CD4-positive, alpha-beta T cell treated with Interleukin-2 at 100 ng/mL for 4 hours (primary cell): ENCODE measurements around the gene JMJD6.
A peak's percentile ranks its signal among the peaks of the same experiment; 100 is the strongest.
"Not testable (repeated sequence)": the region's sequence is repeated elsewhere in the genome, so short reads cannot be mapped to it uniquely, and the experiment has no call there.

Source experiments
- DNase-seq: peaks from one replicate; pipeline ENCODE4 v3.0.0-alpha.2; 2020; ENCODE audit warnings: low spot score

Gene JMJD6

GRCh38 chr17:76736349-76737081, 10.1 kb upstream of the JMJD6 start:
- DNase-seq = peak; percentile 71

- DNase-seq = no peak
Measured at GRCh38 chr17:76735586-76736348, 9.4 kb upstream of the JMJD6 start.

GRCh38 chr17:76735006-76735405, 8.6 kb upstream of the JMJD6 start:
- peak; percentile 32 for DNase-seq

DNA sequence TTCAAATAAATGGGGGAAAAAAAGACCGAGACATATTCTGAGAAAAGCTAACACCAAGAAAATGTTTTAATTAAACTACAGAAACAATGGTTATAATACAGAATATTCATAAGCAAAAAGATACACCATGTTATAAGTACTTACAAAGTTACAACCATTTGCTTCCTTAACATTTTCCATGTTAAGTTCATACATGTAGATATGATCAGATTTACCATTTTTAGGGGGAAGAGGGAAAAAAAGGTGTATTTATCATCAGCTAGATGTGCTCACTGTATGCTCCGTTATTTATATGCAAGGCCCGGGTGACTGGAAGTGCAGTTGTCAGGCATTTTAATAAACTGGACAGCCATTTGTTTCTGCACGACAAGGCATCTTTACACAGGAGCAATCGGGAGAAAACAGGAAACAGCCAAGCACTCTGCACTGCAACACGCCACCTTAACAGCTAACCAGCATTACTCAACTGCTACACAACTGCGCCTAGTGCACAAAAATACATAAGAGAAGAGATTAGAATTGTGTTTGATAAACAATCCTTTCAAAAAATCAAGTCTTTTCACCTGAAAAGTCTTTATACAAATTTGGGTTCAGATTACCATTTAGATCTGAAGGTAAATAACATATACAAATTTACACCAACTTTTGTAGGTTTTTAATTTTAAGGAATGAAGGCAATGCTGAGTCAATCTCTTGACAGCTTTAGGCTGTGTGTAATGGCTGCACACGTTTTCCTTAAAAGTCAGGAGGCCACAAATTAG, 7.9 kb upstream of the JMJD6 start:
- DNase-seq = peak; percentile 37

DNA sequence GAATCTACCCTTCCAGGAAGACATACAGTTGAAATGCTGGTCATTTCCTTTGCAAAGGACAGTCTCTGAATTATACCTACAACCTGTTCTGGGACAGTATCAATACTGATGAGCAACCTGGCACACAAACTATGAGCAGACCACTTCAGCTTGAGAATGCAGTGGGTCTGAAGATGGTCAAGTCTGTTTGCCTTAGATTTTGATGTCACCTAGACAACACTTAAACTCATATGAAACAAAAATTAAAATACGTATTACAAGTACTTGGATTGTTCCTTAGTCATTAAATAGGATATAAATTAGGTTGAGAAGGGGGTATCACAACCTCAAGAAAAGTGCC, 7.2 kb upstream of the JMJD6 start:
- no peak for DNase-seq

- no peak for DNase-seq
Measured at GRCh38 chr17:76732734-76733617, 6.6 kb upstream of the JMJD6 start.

DNA sequence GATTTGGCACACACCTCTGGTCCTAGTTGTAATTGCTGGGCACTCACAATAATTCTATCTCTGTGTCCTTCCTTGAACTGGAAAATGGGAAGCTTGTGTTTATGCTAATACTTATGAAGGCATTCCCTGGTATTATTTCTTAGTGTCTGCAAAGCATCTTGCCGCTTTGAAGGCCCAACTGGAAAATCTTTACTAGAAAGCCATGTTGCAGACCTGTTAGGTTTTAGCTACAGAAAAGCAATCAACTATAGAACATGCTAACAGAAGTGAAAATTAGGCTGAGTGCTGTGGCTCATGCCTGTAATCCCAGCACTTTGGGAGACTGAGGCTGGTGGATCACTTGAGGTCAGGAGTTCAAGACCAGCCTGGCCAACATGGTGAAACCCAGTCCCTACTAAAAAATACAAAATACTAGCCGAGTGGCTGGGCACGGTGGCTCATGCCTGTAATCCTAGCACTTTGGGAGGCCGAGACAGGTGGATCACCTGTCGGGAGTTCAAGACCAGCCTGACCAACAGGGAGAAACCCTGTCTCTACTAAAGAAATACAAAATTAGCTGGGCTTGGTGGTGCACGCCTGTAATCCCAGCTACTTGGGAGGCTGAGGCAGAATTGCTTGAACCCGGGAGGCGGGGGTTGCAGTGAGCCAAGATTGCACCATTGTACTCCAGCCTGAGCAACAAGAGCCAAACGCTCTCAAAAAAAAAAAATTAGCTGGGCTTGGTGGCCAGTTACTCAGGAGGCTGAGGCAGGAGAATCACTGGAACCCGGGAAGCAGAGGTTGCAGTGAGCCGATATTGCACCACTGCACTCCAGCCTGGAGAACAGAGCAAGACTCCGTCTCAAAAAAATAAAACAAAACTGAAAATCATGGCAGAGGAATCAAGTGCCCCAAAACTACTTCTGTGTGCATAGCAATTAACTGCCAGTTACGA, 5.7 kb upstream of the JMJD6 start:
- DNase-seq = not testable (repeated sequence)

DNA sequence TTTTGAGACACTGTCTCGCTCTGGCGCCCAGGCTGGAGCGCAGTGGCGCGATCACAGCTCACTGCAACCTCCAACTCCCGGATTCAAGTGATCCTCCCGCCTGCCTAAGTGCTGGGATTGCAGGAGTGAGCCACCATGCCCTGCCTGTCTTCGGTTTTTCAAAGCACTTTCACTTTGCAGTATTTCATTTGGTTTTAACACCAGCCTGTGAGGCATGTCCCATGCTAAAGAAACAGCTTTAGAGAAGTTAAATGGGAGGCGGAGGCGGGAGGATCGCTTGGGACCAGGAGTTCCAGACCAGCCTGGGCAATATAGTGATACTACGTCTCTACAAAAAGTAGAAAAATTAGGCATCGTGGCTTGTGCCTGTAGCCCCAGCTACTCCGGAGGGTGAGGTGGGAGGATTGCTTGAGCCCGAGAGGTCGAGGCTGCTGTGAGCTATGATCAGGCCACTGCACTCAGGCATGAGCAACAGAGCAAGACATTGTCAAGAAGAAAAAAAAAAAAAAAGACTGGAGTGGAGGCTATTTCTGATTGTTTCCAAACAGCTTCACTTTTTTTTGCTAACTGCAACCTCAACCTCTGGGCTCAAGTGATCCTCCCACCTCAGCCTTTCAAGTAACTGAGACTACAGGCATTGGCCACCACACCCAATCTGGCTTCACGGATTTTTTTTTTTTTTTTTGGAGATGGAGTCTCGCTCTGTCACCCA, 1.5 kb upstream of the JMJD6 start:
- DNase-seq = peak; percentile 33

GRCh38 chr17:76726776-76727718, 641 bp upstream of the JMJD6 start, which contains the start of gene METTL23:
TSS of gene METTL23 (plus strand) at chr17:76726839. CDS start at chr17:76729711, 2,872 bp downstream.
- DNase-seq = peak; percentile 76

DNA sequence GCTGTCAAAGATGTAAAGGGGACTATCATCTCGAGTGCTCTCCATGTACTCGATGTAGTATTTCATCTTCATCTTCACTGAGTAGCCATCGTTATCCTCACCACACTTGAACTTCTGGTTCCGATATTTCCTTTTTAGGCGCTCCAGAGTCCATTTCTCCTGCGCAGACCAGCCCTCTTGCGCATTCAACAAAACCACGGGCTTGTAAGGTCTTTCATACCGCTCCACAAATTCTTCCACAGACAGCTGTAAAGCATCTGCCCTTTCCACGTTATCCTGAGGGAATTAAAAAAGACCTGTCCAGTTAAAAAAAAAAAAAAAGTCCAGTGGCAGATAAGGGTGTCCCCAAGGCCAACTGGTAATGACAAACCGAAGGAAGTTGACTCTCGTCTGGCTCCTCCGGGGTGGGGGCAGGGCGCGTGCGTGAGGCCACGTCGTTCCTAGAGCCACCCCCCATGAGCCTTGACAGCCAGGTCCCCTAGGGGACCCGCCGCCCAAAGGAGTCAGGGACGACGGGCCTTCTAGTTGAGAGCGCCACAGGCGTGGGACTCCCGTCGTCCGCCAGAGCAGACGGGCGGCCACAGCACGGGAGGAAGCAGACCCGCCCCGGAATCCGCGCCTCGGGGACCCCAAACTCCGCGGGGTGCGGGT, 701 bp downstream of the JMJD6 start:
- peak; percentile 68 for DNase-seq

- DNase-seq = no peak
Measured at GRCh38 chr17:76723812-76724211, 2.6 kb downstream of the JMJD6 start.

DNA sequence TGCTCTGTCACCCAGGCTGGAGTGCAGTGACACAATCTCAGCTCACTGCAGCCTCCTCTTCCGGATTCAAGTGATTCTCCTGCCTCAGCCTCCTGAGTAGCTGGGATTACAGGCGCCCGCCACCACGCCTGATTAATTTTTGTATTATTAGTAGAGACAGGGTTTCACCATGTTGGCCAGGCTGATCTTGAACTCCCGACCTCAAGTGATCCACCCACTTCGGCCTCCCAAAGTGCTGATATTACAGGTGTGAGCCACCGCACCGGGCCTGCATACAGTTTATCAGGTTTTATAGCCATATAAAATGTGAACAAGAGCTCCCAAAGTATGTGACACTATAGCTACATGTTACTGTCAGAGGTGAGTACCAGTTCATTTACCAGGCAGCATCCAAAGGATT, 3.4 kb downstream of the JMJD6 start:
- DNase-seq = not testable (repeated sequence)

GRCh38 chr17:76722279-76722678, 4.1 kb downstream of the JMJD6 start:
- no peak for DNase-seq

GRCh38 chr17:76721463-76721862, 4.9 kb downstream of the JMJD6 start:
- DNase-seq = no peak

DNA sequence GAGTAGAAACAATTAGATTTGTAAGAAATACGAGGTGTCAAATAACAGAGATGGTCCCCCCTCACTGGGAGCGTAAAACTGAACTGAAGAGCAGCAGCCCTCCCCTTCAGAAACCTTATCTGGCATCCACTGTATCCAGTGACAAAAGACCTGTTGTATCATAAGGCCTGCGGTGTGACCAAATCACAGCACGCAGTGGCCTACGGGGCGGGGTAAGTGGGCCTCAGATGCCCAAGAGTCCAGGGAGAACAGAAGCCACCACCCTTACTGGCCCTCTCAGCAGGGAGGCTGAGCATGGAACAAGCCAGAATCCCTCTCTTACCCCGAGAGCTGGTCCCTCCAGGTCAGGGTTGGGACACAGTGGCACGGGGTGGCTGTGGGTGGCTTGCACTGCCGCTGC, 5.5 kb downstream of the JMJD6 start:
- no peak for DNase-seq

GRCh38 chr17:76720211-76720610, 6.2 kb downstream of the JMJD6 start:
- DNase-seq = no peak

GRCh38 chr17:76718516-76718915, 7.9 kb downstream of the JMJD6 start:
- no peak for DNase-seq

DNA sequence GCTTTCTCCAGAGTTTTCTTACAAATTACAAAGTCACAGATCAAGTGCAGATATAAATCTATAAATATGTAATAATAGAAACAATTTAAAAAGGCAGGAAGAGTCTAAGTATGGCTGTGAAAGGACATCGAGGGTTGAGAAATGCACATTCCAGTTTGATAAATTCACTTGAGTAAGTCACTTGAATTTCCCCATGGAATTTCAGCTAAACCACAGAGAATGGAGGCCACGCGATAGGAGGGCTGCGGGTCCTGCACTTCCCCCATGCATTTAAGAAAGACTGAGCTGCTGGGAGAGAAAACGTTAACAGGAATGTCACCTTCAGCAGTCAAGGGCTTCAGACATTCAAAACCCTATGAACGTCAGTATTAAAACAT, 9.6 kb downstream of the JMJD6 start:
- no peak for DNase-seq
